Right kidney (tissue), 1 donor: ENCODE data around the gene TPCN2.

Experiments
- DNase-seq: peaks from one replicate; pipeline ENCODE4 v3.0.0-alpha.2; 2016

The TPCN2 gene

GRCh38 chr11:69167130-69167915, 118.6 kb downstream of the TPCN2 start:
- DNase-seq: no peak

GRCh38 chr11:69167916-69168691, 119.4 kb downstream of the TPCN2 start:
- no peak for DNase-seq

GRCh38 chr11:69169479-69169878, 120.7 kb downstream of the TPCN2 start:
- no peak for DNase-seq

GRCh38 chr11:69170704-69171103, 122.0 kb downstream of the TPCN2 start:
- no peak for DNase-seq

GRCh38 chr11:69171476-69172240, 122.9 kb downstream of the TPCN2 start:
- DNase-seq: no peak

GRCh38 chr11:69172674-69173073, 123.9 kb downstream of the TPCN2 start:
- no peak for DNase-seq

- DNase-seq: no peak
These were observed 124.6 kb downstream of the TPCN2 start for GRCh38 chr11:69173331-69173730.

GRCh38 chr11:69173925-69174581, 125.3 kb downstream of the TPCN2 start:
- DNase-seq: no peak

- DNase-seq: no peak
These were observed 126.1 kb downstream of the TPCN2 start for GRCh38 chr11:69174841-69175240.

GRCh38 chr11:69178819-69179482, 130.2 kb downstream of the TPCN2 start:
- DNase-seq: no peak

GRCh38 chr11:69180226-69180625, 131.5 kb downstream of the TPCN2 start:
- no peak for DNase-seq

- no peak for DNase-seq
These were observed 132.0 kb downstream of the TPCN2 start for GRCh38 chr11:69180726-69181125.

- DNase-seq: no peak
These were observed 134.9 kb downstream of the TPCN2 start for GRCh38 chr11:69183613-69184012.
